ENCODE measurements around the gene CXCL1. TPM values are rescaled to one million over a fixed set of nuclear protein-coding genes. Genes with fewer than 3 reads are reported as not detected.

The CXCL1 gene
- not detected in 2 replicates for polyA plus RNA-seq (2014; cell fraction: cytosol; rRNA removed)
- polyA plus RNA-seq (2014; cell fraction: nucleus; rRNA removed): 0.29 TPM in 1 of 2 replicates, not detected in the other

DNA sequence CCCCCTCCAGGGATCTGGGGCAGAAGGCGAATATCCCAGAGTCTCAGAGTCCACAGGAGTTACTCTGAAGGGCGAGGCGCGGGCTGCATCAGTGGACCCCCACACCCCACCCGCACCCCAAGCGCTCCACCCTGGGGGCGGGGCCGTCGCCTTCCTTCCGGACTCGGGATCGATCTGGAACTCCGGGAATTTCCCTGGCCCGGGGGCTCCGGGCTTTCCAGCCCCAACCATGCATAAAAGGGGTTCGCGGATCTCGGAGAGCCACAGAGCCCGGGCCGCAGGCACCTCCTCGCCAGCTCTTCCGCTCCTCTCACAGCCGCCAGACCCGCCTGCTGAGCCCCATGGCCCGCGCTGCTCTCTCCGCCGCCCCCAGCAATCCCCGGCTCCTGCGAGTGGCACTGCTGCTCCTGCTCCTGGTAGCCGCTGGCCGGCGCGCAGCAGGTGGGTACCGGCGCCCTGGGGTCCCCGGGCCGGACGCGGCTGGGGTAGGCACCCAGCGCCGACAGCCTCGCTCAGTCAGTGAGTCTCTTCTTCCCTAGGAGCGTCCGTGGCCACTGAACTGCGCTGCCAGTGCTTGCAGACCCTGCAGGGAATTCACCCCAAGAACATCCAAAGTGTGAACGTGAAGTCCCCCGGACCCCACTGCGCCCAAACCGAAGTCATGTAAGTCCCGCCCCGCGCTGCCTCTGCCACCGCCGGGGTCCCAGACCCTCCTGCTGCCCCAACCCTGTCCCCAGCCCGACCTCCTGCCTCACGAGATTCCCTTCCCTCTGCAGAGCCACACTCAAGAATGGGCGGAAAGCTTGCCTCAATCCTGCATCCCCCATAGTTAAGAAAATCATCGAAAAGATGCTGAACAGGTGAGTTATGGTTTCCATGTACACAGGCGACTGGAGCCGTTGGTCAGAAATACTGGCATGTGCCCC lies at the start of gene CXCL1:
CXCL1 (plus strand) TSS at position 264 of the 926 bp plus-strand sequence; CDS start at position 342, 78 bp downstream.
- no peak for DNase-seq (ENCODE audit: low spot score)

DNA sequence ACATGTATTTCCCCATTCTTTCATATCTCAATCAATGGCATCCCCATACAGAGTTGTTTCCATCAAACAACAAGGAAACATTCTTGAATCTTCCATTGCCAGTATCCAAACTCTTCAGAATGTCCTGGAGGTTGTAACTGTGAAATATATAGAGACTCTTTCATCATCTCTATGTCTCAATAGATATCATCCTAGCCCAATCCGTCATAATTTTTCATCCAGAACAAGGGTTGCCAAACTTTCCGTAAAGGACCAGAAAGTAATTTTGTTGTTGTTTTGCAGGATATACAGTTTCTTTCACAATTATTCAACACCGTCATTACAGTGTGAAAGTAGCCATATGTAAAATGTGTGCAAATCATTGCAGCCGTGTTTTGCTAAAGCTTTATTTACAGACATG lies 47.9 kb upstream of the CXCL1 start:
- DNase-seq (ENCODE audit: low spot score): no peak

DNA sequence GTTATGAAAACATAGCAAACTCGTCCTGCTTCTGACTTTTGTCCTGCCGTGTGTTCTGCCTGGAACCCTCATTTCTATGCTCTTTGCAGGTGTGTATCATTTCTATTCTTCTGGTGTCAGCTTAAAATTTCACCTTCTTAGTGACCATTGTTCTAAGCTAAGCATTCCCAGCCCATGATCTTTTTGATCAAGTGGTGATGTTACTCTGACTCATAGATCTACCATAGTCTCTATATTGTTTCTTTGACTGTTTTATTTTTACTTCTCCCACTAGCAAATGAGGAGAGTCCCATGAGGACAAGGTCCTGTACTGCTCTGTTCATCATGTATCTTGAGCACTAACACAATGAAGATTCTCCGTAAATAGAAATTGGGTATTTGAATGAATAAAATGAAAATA lies 46.8 kb upstream of the CXCL1 start:
- no peak for DNase-seq (ENCODE audit: low spot score)

DNA sequence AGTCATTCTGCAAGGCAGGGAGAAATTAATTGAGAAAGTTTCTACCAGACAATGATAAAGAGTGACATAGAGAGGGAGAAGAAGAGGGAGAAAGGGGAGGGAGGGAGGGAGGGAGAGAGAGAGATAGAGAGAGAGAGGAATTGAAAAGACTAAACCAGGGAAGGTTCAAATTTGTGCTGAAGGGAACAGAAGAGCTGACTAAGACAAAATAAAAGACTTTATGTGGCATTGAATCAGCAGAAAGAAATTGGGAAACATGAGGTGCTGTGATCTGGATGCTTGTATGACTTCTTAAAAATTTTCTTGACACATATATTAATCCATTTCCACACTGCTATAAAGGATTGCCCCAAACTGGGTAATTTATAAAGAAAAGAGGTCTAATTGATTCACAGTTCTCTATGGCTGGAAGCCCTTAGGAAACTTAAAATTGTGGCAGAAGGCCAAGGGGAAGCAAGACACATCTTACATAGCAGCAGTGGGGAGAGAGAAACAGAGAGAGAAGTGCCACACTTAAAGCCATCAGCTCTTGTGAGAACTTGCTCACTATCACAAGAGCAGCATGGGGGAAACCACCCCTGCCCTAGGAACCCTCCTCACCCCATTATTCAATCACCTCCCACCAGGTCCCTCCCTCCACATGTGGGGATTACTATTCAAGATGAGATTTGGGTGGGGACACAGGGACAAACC lies 46.2 kb upstream of the CXCL1 start:
- no peak for DNase-seq (ENCODE audit: low spot score)

DNA sequence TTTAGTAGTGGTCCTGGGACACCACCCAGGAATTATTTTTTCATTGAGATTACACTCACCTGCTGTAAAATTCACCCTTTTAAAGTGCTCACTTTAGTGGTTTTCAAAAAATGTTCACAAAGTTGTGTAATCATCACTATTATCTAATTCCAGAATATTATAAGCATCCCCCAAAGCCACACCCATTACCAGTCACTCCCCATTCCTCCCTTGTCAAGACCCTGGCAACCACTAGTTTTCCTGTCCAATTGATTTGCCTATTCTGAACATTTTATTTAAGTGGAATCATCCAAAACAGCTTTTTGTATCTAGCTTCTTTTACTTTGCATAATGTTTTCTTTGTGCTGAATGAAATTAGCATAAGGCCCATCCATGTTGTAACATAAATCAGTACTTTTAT lies 45.4 kb upstream of the CXCL1 start:
- DNase-seq (ENCODE audit: low spot score): no peak

DNA sequence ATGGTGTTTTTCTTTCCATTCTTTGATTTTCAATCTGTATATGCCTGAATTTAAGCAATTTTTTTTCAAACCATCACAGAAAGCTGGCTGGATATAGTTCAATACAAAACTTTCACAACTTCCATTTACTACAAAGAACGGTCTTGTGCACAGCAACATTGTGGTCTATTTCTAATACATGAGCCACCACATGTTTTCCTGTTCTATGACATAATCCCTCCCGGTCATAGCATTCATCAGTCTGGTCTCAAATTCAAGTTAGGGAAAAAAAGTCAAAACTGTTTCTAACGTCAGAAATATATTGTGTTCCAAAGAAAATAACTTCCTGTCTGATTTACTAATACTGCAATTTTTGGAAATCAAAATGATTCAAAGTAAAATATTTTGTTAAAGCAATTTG lies 40.2 kb upstream of the CXCL1 start:
- DNase-seq (ENCODE audit: low spot score): no peak

DNA sequence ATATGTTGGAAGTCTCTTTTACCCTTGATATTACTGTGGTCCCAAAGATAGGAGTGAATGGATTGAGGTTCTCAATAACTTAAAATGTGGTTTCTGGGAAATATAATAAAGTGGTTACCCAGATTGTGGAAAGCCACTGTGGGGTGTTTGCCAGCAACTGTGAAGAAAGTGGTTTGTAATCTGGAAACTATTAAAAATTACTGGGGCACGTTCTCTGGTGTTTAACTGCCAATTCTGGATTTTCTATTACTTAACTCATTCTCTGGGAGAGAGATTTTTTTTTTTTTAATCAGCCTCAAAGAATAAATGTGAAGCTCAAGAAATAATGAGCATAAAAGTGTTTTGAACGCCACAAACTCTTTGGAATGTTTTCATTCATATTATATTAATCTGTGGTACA lies 37.6 kb upstream of the CXCL1 start:
- no peak for DNase-seq (ENCODE audit: low spot score)

DNA sequence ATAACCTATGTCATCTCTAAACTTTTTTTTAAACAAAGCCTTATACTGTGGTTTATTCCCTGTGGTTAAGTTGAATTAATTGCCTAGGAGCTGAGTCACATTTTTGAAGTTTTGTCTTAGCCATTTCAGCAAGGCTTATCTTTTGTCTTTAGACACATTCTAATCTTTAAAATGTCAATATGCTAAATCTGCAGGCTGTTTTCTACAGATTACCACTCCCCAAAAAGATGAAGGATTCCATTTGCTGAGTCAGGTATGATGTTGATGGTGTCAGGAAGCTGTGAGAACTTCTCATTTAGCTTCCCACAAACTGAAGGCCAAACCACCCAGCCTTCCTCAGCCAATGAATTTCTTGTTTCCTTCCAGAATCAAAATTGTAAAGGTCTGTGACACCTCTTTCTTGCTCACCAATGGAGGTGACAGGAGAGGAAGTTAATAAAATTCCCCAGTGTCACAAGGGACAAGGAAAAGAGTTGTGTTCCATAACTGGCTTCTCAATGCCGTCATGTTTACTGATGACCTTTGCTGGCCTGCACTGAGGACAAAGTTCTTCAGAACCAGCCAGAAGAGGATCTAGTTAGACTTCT lies 36.4 kb upstream of the CXCL1 start:
- no peak for DNase-seq (ENCODE audit: low spot score)

DNA sequence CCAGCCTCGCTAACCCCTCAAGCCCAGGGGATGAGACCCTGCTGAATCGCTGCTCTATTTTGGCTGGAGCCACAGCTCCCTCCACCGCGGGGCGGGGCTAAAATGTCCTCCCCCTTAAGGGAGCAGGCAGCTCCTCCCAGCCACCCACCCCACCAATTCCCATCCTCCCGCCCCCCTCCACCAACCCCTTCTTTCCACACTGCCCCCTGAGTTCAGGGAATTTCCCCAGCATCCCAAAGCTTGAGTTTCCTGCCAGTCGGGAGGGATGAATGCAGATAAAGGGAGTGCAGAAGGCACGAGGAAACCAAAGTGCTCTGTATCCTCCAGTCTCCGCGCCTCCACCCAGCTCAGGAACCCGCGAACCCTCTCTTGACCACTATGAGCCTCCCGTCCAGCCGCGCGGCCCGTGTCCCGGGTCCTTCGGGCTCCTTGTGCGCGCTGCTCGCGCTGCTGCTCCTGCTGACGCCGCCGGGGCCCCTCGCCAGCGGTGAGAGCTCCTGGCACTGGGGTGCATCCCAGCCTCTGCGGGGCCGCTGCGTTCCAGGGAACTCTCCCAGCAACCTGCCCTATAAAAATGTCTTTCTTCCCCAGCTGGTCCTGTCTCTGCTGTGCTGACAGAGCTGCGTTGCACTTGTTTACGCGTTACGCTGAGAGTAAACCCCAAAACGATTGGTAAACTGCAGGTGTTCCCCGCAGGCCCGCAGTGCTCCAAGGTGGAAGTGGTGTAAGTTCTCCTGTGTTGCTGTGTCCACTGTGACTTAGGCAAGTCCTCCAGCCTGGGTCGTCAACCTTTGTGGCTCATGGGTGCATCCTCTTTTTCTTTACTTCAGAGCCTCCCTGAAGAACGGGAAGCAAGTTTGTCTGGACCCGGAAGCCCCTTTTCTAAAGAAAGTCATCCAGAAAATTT lies 32.6 kb upstream of the CXCL1 start, which contains the start of gene CXCL6:
CXCL6 (plus strand) TSS at position 306 of the 907 bp plus-strand sequence; CDS start at position 379, 73 bp downstream.
- no peak for DNase-seq (ENCODE audit: low spot score)

DNA sequence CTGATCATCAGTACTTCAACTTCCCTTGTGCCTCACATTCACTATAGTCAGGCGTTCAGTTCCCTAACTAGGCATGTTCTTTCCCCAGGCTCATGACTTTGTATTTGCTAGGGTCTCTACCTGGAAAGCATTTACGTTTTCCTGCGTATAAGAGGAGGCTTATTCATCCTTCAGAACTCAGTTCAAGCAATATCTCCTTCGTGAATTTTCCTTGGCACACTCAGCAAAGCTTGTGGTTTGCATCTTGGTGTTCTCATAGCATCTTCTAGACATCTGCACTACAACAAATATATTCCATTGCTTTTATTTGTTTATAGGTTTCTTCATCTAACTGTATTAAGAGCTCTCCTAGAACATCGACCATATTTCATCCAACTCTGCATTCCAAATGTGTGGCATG lies 30.1 kb upstream of the CXCL1 start:
- no peak for DNase-seq (ENCODE audit: low spot score)

DNA sequence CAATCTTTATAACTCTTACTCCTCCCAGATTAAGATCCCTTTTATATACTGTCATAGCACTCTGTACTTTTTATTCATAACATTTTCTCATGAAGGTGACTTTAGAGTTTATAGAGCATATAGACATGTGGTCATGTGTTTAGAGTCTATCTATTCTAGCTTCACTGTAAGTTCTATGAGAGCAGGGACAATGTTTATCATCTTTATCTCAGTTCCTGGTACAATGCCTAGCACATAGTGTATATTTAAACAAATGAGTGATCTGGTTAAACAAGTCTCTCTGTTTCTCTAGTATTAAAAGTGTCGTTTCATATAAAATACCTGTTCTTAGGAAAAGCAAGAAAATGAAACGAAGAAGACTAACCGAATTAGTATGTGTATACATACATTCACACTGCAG lies 29.5 kb upstream of the CXCL1 start:
- DNase-seq (ENCODE audit: low spot score): no peak

DNA sequence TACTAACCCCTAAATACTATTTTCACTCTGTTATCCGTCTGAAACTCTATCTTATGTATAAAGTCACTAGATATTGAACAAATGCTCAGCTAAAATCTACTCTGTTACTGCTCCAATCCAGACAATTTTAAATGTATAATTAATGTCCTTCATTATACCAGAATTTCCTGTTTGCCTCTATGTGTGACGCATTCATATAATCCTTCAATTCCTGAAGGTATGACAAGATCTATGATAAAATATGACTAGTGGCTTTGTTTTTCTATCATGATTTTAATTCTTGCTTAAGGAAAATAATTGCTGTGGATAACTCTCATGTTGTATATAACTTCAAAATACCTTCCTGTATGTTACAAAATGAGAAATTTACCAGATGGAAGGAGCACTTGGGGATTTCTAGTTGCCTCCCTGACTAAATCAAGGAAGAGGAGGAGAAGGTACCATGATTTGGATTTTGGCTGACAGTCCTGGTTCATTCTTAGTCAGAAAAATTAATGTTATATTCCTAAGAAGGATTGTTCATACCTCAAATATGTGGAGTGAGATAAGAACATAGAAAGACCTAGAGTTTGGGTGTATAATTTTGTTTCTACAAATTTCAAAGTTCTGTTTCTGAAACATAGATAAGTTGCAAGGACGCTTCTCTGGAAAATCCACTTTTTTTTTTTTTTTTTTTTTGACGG lies 27.8 kb upstream of the CXCL1 start:
- no peak for DNase-seq (ENCODE audit: low spot score)

DNA sequence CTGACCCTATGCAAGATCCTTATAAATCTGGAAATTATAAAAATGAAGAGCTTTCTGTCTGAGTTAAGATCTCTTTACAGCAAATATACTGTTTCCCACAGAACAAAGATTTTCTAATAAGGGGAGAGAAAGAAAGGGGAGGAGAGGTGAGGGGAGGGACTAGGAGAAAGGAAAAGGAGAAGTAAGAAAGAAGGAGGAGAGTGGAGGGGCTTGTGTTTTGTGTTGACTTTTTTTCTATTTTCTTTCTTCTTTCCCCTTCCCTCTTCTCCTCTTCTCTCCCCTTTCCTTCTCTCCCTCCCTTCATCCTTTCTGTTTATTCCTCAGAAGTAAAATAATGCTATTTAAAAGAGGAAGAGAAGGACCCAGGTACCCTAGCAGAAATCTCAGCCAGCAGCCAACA lies 26.5 kb upstream of the CXCL1 start:
- DNase-seq (ENCODE audit: low spot score): no peak

DNA sequence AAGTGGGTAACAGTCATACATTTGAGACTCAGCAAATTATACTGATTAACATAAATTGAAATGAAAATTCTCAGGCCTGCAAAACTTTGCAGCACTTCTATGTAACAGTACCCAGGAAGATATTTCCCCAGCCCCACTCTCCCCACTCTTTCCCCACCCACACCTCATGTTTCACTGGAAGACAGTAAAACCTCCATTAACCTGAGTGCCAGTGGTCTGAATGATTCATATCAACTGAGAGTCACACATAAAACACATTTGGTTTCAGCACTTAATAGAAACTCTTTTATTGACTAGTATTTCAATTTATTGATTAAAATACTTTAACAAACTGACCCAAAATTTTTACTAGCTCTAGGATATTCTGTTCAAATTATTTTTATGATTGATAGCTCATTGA lies 25.8 kb upstream of the CXCL1 start:
- DNase-seq (ENCODE audit: low spot score): no peak

DNA sequence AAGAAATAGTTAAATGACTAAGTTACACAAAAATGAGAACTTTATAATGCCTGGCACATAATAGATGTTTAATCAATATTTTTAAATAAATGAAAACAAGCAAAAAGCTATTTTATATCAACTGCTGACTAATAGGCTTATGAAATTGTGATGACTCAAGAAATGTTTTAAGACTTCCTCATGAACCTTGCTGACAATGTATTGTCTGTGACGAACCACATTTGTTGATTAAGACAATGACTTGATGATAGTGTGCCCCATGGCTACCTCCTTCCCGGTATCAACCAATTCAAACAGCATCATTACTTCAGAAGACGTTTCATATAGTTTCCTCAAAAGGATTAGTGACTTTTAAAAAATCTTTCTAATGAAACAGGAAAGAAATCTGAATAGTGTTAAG lies 24.8 kb upstream of the CXCL1 start:
- no peak for DNase-seq (ENCODE audit: low spot score)

DNA sequence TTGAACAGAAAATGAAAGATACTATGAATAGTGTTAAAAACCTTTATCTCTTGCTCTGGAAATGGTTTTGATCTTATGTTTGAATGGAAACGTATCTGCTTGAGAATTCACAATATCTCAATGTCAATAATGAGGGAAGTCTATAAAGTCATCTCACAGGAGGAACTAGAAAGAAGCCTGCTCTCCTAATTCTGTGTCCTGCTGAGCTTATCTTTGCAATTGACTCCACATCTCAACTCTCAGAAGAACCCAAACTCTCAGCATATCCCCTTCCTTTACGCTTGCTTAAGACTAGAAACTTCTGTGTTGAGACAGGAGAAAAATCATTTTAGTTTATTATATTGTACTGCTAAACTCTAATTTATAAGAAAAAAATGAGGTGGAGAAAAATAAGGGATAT lies 24.4 kb upstream of the CXCL1 start:
- no peak for DNase-seq (ENCODE audit: low spot score)

DNA sequence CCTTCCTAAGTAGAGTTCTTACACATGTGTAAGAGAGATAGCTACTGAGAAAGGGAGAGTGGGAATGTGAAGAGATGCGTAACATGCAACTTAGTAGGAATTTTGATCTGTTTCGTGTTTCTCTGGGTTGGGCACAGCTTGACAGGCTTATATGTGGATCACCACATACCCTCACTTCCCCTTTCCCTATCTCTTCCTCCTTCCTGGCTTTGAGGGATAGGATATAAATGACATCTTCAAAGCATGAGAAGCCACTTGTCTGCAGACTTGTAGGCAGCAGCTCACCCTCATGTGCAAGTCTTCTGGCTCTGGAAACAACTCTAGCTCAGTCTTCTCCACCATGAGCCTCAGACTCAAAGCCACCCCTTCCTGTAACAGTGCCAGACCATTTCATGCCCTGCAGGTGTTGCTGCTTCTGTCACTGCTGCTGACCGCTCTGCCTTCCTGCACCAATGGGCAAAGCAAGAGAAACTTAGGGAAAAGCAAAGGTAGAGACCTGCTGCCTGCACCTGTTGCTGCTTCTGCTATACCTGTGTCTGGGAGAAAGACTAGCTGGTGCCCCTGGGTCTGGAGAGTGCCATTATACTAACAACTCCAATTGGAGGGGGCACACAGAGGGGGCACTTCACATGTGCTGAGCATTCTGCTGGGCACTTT lies 21.5 kb upstream of the CXCL1 start:
- no peak for DNase-seq (ENCODE audit: low spot score)

DNA sequence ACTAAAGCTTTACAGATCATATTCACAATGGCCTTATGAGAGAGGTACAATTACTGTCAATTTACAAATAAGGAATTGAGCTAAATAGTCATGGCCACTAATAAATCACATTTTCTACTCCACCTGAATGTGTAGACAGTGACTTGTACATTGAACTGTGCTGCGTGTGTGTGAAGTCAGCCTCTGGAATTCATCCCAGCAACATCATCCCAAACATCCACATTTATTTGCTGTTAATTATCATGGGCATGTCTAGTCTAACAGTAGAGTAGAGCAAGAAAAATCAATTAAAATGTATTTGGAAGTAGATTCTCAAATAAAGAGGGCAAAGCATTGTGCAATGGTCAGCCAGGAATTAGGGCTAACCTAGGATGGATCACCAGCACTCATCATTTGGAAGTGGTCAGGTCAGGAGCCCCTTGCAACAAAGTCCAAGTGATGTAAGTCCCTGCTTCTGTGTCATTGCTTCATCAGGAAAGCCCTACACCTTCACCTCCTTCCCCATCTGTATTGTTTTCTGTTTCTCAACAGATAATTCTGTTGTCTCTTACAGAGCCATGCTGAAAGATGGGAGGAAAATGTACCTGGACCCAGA lies 20.9 kb upstream of the CXCL1 start:
- no peak for DNase-seq (ENCODE audit: low spot score)

DNA sequence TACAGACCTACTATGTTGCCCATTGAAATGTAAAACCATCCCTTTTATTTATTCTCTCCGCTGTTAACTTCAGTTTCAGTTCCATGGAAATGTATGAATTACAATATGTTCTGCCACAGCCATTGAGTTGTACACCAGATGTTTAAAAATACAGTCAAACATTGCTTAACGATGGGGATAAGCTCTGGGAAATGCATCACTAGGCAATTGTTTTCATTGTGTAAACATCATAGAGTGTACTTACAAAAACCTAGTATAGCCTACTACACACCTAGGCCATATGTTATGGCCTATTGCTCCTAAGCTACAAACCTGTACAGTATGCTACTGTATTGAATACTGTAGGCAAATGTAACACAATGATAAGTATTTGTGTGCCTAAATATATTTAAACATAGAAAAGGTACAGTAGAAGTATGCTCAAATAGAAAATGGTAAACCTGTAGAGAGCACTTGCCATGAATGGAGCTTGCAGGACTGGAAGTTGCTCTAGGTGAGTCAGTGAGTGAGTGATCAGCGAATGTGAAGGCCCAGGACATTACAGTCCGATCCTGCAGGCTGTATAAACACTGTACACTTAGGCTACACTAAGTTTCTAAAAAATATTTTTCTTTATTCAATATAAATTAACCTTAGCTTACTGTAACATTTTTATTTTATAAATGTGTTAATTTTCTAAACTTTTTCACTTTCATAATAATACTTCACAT lies 18.8 kb upstream of the CXCL1 start:
- DNase-seq (ENCODE audit: low spot score): no peak
